Measurements from ENCODE around the gene EVI5.
A peak's percentile ranks its signal among the peaks of the same experiment; 100 is the strongest.

The EVI5 gene

GRCh38 chr1:92784639-92785500 is at the start of gene EVI5:
EVI5 (minus strand) TSS chr1:92785108; CDS start chr1:92736546, 48,562 bp downstream.
- peak; percentile 93 for DNase-seq (ENCODE audit: low spot score)

- DNase-seq (ENCODE audit: low spot score) = no peak
Measured at GRCh38 chr1:92834617-92835016, 49.7 kb upstream of the EVI5 start.

GRCh38 chr1:92833840-92834239 is 48.9 kb upstream of the EVI5 start:
- no peak for DNase-seq (ENCODE audit: low spot score)

- no peak for DNase-seq (ENCODE audit: low spot score)
Measured at GRCh38 chr1:92832537-92833114, 47.7 kb upstream of the EVI5 start.

GRCh38 chr1:92831762-92832536 is 47.0 kb upstream of the EVI5 start, which contains the start of gene RPL5:
RPL5 (plus strand) TSS chr1:92832040; CDS start chr1:92832115, 75 bp downstream.
- peak; percentile 97 for DNase-seq (ENCODE audit: low spot score)

GRCh38 chr1:92831368-92831761 is 46.5 kb upstream of the EVI5 start:
- no peak for DNase-seq (ENCODE audit: low spot score)

GRCh38 chr1:92826792-92827191 is 41.9 kb upstream of the EVI5 start:
- no peak for DNase-seq (ENCODE audit: low spot score)

GRCh38 chr1:92822879-92823278 is 38.0 kb upstream of the EVI5 start:
- DNase-seq (ENCODE audit: low spot score) = no peak

- DNase-seq (ENCODE audit: low spot score) = no peak
Measured at GRCh38 chr1:92820551-92820950, 35.6 kb upstream of the EVI5 start.

GRCh38 chr1:92820024-92820423 is 35.1 kb upstream of the EVI5 start:
- DNase-seq (ENCODE audit: low spot score) = no peak

- peak; percentile 24 for DNase-seq (ENCODE audit: low spot score)
Measured at GRCh38 chr1:92817986-92818764, 33.3 kb upstream of the EVI5 start.

- DNase-seq (ENCODE audit: low spot score) = no peak
Measured at GRCh38 chr1:92817137-92817697, 32.3 kb upstream of the EVI5 start.

- no peak for DNase-seq (ENCODE audit: low spot score)
Measured at GRCh38 chr1:92816732-92817131, 31.8 kb upstream of the EVI5 start.

- no peak for DNase-seq (ENCODE audit: low spot score)
Measured at GRCh38 chr1:92808381-92808780, 23.5 kb upstream of the EVI5 start.

GRCh38 chr1:92805216-92805615 is 20.3 kb upstream of the EVI5 start:
- no peak for DNase-seq (ENCODE audit: low spot score)

GRCh38 chr1:92804721-92805201 is 19.9 kb upstream of the EVI5 start:
- DNase-seq (ENCODE audit: low spot score) = peak; percentile 75

GRCh38 chr1:92803140-92803887 is 18.4 kb upstream of the EVI5 start:
- no peak for DNase-seq (ENCODE audit: low spot score)

GRCh38 chr1:92797961-92798360 is 13.1 kb upstream of the EVI5 start:
- DNase-seq (ENCODE audit: low spot score) = no peak

GRCh38 chr1:92797297-92797696 is 12.4 kb upstream of the EVI5 start:
- no peak for DNase-seq (ENCODE audit: low spot score)

- DNase-seq (ENCODE audit: low spot score) = no peak
Measured at GRCh38 chr1:92795166-92795565, 10.3 kb upstream of the EVI5 start.

- no peak for DNase-seq (ENCODE audit: low spot score)
Measured at GRCh38 chr1:92792340-92792782, 7.5 kb upstream of the EVI5 start.
